Measurements from ENCODE around the gene PAK3. TPM values are rescaled to one million over a fixed set of nuclear protein-coding genes. Genes with fewer than 3 reads are reported as not detected.

PAK3 gene
- total and polyA plus RNA-seq, 2 experiments from 2014 or later: 2.4 to 2.9 TPM

Small RNAs within 50 kb of the gene (small RNA-seq; reads per million reads assigned to genes)
- not detected for gene FCF1P4

Other genes starting within 250 kb of the PAK3 start
- gene CAPN6, start 174.3 kb downstream of the PAK3 start, total RNA-seq: 24.4 and 25.8 TPM in 2 replicates
- 22.2 and 22.9 TPM in 2 replicates for gene CAPN6, start 174.3 kb downstream of the PAK3 start, polyA plus RNA-seq